CD4-positive, alpha-beta T cell treated with Interleukin-15 for 4 hours (primary cell): ENCODE data around the gene ELL2.
"Not testable (repeated sequence)": the region's sequence is repeated elsewhere in the genome, so short reads cannot be mapped to it uniquely, and the experiment has no call there.

Experiments used
- DNase-seq: peaks from one replicate; pipeline ENCODE4 v3.0.0-alpha.2; 2020; ENCODE audit warnings: low spot score

The ELL2 gene

GRCh38 chr5:95837492-95837891, 124.2 kb downstream of the ELL2 start:
- no peak for DNase-seq

- not testable (repeated sequence) for DNase-seq
These were observed 124.7 kb downstream of the ELL2 start for GRCh38 chr5:95836971-95837370.

- no peak for DNase-seq
These were observed 125.1 kb downstream of the ELL2 start for GRCh38 chr5:95836544-95836943.

- DNase-seq: peak; percentile 61
These were observed 125.8 kb downstream of the ELL2 start for GRCh38 chr5:95835682-95836385.
